Measurements from ENCODE around the gene PTS.

DNA sequence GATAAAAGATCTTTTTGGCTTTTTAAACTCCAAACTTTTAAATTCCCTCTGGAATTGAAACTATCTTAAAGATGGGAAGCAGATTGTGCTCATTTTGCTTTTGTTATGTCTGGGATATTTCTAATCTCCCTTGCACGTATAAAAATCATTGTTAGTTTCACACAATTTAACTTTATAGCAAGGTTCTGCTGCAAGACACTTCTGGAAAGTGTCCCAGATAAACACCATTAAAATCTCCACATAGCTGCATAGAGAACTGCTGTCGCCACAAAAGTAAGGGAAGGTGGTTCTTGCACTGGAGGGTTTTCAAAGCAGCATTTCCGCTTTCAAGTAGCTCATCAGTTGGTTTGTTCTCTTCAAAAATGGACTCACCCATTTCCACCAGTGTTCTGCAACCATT is 11.8 kb downstream of the PTS start:
- TF ChIP-seq EZH2phosphoT487 (IDR thresholded peaks at IDR 0.05; ENCODE audit: borderline replicate concordance, low read depth, low read length), result no peak
- TF ChIP-seq, protein P1, sequence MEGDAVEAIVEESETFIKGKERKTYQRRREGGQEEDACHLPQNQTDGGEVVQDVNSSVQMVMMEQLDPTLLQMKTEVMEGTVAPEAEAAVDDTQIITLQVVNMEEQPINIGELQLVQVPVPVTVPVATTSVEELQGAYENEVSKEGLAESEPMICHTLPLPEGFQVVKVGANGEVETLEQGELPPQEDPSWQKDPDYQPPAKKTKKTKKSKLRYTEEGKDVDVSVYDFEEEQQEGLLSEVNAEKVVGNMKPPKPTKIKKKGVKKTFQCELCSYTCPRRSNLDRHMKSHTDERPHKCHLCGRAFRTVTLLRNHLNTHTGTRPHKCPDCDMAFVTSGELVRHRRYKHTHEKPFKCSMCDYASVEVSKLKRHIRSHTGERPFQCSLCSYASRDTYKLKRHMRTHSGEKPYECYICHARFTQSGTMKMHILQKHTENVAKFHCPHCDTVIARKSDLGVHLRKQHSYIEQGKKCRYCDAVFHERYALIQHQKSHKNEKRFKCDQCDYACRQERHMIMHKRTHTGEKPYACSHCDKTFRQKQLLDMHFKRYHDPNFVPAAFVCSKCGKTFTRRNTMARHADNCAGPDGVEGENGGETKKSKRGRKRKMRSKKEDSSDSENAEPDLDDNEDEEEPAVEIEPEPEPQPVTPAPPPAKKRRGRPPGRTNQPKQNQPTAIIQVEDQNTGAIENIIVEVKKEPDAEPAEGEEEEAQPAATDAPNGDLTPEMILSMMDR (conservative IDR thresholded peaks at IDR 0.05; ENCODE audit: low read length), result no peak

Data from OCI-LY7 (cell line).